ENCODE measurements around the gene VRK2.

DNA sequence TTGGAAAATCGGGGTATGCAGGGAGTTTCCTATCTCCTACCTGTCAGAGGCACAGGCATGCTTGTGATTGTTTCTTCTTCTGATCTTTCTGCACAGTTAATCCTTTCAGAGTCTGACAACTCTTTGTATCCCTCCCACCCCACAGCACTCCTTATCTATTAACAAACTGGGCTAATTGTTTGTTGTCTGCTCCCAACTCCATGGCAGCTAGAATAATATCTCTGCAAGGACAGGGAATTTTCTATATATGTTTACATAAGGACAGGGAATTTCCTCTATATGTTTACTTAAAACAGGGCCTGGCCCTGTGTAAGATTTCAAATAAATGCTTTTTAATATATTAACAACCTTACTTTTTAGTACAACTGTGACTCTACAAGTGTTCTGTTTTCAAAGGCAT lies 36.0 kb upstream of the VRK2 start:
- TF ChIP-seq ZNF138 (CRISPR knock-in tag; conservative IDR thresholded peaks at IDR 0.05) (no peak), IRF2 (CRISPR knock-in tag; IDR thresholded peaks at IDR 0.05; ENCODE audit: borderline replicate concordance, low read depth) (no peak), TP53 (CRISPR knock-in tag; IDR thresholded peaks at IDR 0.05) (no peak), NFYB (CRISPR knock-in tag; conservative IDR thresholded peaks at IDR 0.05; ENCODE audit: low read depth) (no peak), CREB1 (CRISPR knock-in tag; IDR thresholded peaks at IDR 0.05) (no peak), KAT7 (CRISPR knock-in tag; IDR thresholded peaks at IDR 0.05; ENCODE audit: borderline replicate concordance) (no peak), FOXJ3 (CRISPR knock-in tag; IDR thresholded peaks at IDR 0.05; ENCODE audit: borderline replicate concordance) (no peak)
- TF ChIP-seq, protein P1, sequence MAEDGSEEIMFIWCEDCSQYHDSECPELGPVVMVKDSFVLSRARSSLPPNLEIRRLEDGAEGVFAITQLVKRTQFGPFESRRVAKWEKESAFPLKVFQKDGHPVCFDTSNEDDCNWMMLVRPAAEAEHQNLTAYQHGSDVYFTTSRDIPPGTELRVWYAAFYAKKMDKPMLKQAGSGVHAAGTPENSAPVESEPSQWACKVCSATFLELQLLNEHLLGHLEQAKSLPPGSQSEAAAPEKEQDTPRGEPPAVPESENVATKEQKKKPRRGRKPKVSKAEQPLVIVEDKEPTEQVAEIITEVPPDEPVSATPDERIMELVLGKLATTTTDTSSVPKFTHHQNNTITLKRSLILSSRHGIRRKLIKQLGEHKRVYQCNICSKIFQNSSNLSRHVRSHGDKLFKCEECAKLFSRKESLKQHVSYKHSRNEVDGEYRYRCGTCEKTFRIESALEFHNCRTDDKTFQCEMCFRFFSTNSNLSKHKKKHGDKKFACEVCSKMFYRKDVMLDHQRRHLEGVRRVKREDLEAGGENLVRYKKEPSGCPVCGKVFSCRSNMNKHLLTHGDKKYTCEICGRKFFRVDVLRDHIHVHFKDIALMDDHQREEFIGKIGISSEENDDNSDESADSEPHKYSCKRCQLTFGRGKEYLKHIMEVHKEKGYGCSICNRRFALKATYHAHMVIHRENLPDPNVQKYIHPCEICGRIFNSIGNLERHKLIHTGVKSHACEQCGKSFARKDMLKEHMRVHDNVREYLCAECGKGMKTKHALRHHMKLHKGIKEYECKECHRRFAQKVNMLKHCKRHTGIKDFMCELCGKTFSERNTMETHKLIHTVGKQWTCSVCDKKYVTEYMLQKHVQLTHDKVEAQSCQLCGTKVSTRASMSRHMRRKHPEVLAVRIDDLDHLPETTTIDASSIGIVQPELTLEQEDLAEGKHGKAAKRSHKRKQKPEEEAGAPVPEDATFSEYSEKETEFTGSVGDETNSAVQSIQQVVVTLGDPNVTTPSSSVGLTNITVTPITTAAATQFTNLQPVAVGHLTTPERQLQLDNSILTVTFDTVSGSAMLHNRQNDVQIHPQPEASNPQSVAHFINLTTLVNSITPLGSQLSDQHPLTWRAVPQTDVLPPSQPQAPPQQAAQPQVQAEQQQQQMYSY (CRISPR knock-in tag; IDR thresholded peaks at IDR 0.05): no peak
- TF ChIP-seq, protein P2, sequence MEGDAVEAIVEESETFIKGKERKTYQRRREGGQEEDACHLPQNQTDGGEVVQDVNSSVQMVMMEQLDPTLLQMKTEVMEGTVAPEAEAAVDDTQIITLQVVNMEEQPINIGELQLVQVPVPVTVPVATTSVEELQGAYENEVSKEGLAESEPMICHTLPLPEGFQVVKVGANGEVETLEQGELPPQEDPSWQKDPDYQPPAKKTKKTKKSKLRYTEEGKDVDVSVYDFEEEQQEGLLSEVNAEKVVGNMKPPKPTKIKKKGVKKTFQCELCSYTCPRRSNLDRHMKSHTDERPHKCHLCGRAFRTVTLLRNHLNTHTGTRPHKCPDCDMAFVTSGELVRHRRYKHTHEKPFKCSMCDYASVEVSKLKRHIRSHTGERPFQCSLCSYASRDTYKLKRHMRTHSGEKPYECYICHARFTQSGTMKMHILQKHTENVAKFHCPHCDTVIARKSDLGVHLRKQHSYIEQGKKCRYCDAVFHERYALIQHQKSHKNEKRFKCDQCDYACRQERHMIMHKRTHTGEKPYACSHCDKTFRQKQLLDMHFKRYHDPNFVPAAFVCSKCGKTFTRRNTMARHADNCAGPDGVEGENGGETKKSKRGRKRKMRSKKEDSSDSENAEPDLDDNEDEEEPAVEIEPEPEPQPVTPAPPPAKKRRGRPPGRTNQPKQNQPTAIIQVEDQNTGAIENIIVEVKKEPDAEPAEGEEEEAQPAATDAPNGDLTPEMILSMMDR (IDR thresholded peaks at IDR 0.05): no peak
